ENCODE measurements around the gene OPN1SW.

The OPN1SW gene

DNA sequence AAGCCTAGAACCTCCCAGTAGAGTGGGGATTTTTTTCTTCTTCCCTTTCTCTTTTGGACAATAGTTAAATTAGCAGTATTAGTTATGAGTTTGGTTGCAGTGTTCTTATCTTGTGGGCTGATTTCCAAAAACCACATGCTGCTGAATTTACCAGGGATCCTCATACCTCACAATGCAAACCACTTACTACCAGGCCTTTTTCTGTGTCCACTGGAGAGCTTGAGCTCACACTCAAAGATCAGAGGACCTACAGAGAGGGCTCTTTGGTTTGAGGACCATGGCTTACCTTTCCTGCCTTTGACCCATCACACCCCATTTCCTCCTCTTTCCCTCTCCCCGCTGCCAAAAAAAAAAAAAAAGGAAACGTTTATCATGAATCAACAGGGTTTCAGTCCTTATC lies 5.4 kb downstream of the OPN1SW start:
- H3K9me3 ChIP-seq (ENCODE audit: severe bottlenecking), result no peaks in the 10 kb centered on the region
- ATAC-seq (ENCODE audit: low read depth) (no peak), DNase-seq (ENCODE audit: low spot score) (no peak)
- H3K4me1 ChIP-seq (ENCODE audit: insufficient read depth, poor library complexity, severe bottlenecking), result no peaks in the 10 kb centered on the region
- no peak overlapping the region for H3K27ac ChIP-seq (ENCODE audit: poor library complexity, severe bottlenecking)
- TF ChIP-seq, protein P1, sequence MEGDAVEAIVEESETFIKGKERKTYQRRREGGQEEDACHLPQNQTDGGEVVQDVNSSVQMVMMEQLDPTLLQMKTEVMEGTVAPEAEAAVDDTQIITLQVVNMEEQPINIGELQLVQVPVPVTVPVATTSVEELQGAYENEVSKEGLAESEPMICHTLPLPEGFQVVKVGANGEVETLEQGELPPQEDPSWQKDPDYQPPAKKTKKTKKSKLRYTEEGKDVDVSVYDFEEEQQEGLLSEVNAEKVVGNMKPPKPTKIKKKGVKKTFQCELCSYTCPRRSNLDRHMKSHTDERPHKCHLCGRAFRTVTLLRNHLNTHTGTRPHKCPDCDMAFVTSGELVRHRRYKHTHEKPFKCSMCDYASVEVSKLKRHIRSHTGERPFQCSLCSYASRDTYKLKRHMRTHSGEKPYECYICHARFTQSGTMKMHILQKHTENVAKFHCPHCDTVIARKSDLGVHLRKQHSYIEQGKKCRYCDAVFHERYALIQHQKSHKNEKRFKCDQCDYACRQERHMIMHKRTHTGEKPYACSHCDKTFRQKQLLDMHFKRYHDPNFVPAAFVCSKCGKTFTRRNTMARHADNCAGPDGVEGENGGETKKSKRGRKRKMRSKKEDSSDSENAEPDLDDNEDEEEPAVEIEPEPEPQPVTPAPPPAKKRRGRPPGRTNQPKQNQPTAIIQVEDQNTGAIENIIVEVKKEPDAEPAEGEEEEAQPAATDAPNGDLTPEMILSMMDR (IDR thresholded peaks at IDR 0.05; ENCODE audit: poor library complexity, severe bottlenecking), result no peak
- H3K27me3 ChIP-seq (ENCODE audit: insufficient read depth, poor library complexity, severe bottlenecking), result no peaks in the 10 kb centered on the region
- H3K4me3 ChIP-seq (ENCODE audit: severe bottlenecking), result no peak overlapping the region
- peaks cover 65% of the 10 kb centered on the region for H3K36me3 ChIP-seq (ENCODE audit: low read depth)

DNA sequence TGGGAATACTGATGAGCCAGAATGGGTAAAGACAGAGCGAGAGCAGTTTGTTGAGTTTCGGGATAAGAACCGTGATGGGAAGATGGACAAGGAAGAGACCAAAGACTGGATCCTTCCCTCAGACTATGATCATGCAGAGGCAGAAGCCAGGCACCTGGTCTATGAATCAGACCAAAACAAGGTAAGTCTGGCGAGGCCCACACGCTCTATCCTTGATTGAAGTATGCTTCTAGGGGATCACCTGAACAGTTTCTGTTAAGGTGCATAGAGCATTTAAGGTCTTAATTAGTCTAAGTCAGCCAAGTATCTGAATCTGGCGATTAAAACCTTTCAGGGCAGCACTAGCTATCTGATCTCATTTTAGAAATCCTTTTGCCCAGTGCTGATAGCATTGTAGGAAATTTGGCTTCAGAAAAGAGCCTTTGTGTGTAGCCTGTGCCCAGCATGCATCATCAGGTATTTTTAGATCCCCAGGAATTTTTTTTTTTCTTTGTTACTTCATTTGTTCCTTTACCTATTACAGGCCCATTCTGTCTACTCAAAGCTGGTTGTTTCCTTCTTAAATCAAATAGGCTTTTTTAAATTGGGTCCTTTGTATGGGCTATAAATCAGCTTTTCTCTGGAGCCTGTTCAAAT lies 8.0 kb downstream of the OPN1SW start:
- Histone ChIP-seq H3K36me3 (ENCODE audit: low read depth) (peaks cover 92% of the 10 kb centered on the region), H3K4me3 (ENCODE audit: severe bottlenecking) (no peak overlapping the region), H3K4me1 (ENCODE audit: insufficient read depth, poor library complexity, severe bottlenecking) (no peaks in the 10 kb centered on the region), H3K27ac (ENCODE audit: poor library complexity, severe bottlenecking) (no peak overlapping the region), H3K27me3 (ENCODE audit: insufficient read depth, poor library complexity, severe bottlenecking) (no peaks in the 10 kb centered on the region), H3K9me3 (ENCODE audit: severe bottlenecking) (no peaks in the 10 kb centered on the region)
- DNase-seq (ENCODE audit: low spot score) (no peak), ATAC-seq (ENCODE audit: low read depth) (no peak)
- TF ChIP-seq, protein P1 (IDR thresholded peaks at IDR 0.05; ENCODE audit: poor library complexity, severe bottlenecking), result no peak

DNA sequence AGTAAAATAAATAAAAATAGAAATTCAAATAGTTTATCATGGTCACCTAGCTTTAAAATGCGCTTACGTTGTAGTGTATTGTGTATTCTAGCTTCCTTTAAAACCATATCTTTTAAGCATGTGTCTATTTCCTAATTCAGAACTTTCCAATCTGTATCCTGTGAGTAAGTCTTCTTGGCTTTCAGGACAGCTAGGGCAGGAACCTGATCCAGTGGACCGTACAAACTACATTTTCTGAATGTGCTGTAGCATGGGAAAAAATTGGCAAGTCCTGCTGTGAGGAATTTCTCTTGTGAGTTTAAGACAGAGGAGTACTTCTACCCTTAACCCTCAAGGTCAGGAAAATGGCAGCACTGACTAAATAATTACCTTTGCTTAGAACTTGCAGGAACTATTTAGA lies 12.1 kb downstream of the OPN1SW start:
- peaks cover 100% of the 10 kb centered on the region for H3K36me3 ChIP-seq (ENCODE audit: low read depth)
- H3K27me3 ChIP-seq (ENCODE audit: insufficient read depth, poor library complexity, severe bottlenecking), result no peaks in the 10 kb centered on the region
- no peak overlapping the region for H3K27ac ChIP-seq (ENCODE audit: poor library complexity, severe bottlenecking)
- no peaks in the 10 kb centered on the region for H3K9me3 ChIP-seq (ENCODE audit: severe bottlenecking)
- TF ChIP-seq, protein P1 (IDR thresholded peaks at IDR 0.05; ENCODE audit: poor library complexity, severe bottlenecking), result no peak
- DNase-seq (ENCODE audit: low spot score) (no peak), ATAC-seq (ENCODE audit: low read depth) (no peak)
- no peaks in the 10 kb centered on the region for H3K4me1 ChIP-seq (ENCODE audit: insufficient read depth, poor library complexity, severe bottlenecking)
- H3K4me3 ChIP-seq (ENCODE audit: severe bottlenecking), result no peak overlapping the region

DNA sequence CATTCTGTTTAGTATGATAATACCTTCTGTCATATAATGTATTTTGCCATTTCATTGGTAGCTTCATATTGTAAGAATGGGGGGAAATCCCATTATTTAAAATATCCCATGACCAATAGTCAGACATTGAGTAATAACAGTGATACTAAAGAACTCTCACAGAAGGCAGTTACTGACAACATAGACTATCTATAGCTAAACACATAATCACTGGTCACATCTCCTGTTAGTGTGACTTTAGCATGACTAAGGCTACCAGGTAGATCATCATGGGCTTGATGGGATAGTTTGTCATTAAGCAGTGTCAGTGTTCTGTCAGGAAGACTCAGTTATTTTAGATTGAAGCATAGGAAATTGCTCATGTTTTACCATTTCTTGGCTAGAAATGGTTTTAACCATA lies 16.4 kb downstream of the OPN1SW start:
- Histone ChIP-seq H3K27me3 (ENCODE audit: insufficient read depth, poor library complexity, severe bottlenecking) (no peaks in the 10 kb centered on the region), H3K9me3 (ENCODE audit: severe bottlenecking) (no peaks in the 10 kb centered on the region), H3K4me1 (ENCODE audit: insufficient read depth, poor library complexity, severe bottlenecking) (no peaks in the 10 kb centered on the region), H3K4me3 (ENCODE audit: severe bottlenecking) (no peak overlapping the region), H3K27ac (ENCODE audit: poor library complexity, severe bottlenecking) (no peak overlapping the region), H3K36me3 (ENCODE audit: low read depth) (peaks cover 100% of the 10 kb centered on the region)
- DNase-seq (ENCODE audit: low spot score) (no peak), ATAC-seq (ENCODE audit: low read depth) (no peak)
- TF ChIP-seq, protein P1 (IDR thresholded peaks at IDR 0.05; ENCODE audit: poor library complexity, severe bottlenecking), result no peak

DNA sequence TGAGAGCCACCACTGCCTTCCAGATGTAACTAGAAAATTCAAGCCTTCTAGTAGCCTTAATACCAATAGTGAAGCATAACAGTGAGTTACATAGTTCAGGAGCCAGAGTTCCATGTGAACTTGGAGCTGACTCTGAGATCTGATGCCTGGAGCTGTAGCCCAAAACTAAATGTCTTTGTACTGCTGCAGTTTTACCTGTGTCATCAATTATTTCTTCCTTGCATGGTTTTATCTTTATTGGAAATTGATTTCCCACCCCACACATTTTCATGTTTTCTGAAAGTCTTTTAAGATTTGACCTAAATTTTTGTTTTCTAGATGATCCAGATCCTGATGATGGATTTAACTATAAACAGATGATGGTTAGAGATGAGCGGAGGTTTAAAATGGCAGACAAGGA lies 17.0 kb downstream of the OPN1SW start:
- Histone ChIP-seq H3K9me3 (ENCODE audit: severe bottlenecking) (peaks cover 1% of the 10 kb centered on the region), H3K27me3 (ENCODE audit: insufficient read depth, poor library complexity, severe bottlenecking) (no peaks in the 10 kb centered on the region), H3K4me3 (ENCODE audit: severe bottlenecking) (no peak overlapping the region), H3K27ac (ENCODE audit: poor library complexity, severe bottlenecking) (no peak overlapping the region), H3K36me3 (ENCODE audit: low read depth) (peaks cover 100% of the 10 kb centered on the region), H3K4me1 (ENCODE audit: insufficient read depth, poor library complexity, severe bottlenecking) (no peaks in the 10 kb centered on the region)
- TF ChIP-seq, protein P1 (IDR thresholded peaks at IDR 0.05; ENCODE audit: poor library complexity, severe bottlenecking), result no peak
- DNase-seq (ENCODE audit: low spot score), result no peak
- ATAC-seq (ENCODE audit: low read depth), result no peak
